ENCODE measurements around the gene SLC29A3.

GRCh38 chr10:71345694-71346093 is 26.6 kb downstream of the SLC29A3 start:
- TF ChIP-seq CTCF (conservative IDR thresholded peaks at IDR 0.05) (no peak), EZH2 (IDR thresholded peaks at IDR 0.05; ENCODE audit: low read depth) (no peak)
